HepG2 (cell line): ENCODE results near the gene RAE1.

ENCODE experiments used
- DNMT3B ChIP-seq: conservative IDR thresholded peaks from 2 replicates; pipeline ENCODE4 v1.6.1; 2016; ENCODE audit warnings: missing biosample characterization, control low read depth
- DPF2 ChIP-seq: sonication (generic); formaldehyde crosslinking; IDR thresholded peaks from 2 replicates; pipeline ENCODE4 v1.4.0; 2020; ENCODE audit warnings: mild to moderate bottlenecking, low read depth, missing genetic modification reagents, borderline replicate concordance
- RFX5 ChIP-seq: IDR thresholded peaks from 2 replicates; pipeline ENCODE4 v1.6.1; 2011; ENCODE audit warnings: low read depth, low read length, improper control_type of control experiment
- ZFP37 ChIP-seq: sonication (generic); formaldehyde crosslinking; IDR thresholded peaks from 2 replicates; pipeline ENCODE4 v1.4.0; 2020; ENCODE audit warnings: missing genetic modification reagents, borderline replicate concordance
- ZFX ChIP-seq: sonication (generic); formaldehyde crosslinking; IDR thresholded peaks from 2 replicates; pipeline ENCODE4 v1.4.0; 2020; ENCODE audit warnings: mild to moderate bottlenecking, low read depth, missing genetic modification reagents, moderate library complexity
- TF ChIP-seq, protein P1 (sequence below): sonication (generic); formaldehyde crosslinking; IDR thresholded peaks from 2 replicates; pipeline ENCODE4 v1.5.0; 2020; ENCODE audit warnings: mild to moderate bottlenecking, missing genetic modification reagents, moderate library complexity

DNA sequence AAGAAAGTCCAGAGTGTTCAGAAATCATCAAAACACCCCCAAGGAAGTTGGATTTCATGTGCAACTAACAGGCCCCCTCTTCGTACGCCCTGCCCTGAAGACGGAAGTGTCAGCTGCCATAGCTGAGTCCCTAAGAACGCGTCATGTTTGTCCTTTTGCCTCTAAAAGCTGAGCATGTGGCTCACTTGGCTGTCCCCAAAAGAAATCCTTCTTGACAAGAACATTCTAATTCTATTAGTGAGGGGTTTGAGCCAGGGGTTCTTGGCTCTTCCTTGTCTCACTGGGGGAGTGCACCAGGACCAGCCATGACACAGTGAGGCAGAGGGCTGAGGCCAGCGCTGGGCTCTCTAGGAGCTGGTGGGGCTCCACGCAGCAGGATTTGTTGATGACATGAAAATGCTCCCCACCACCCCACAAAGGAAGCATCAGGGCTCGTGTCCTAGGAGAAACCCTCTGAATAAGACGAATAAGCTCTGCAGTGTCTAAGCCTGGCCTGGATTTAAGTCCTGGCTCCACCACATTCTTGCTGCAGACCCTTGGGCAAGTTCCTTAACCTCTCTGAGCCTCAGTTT is 41.4 kb upstream of the RAE1 start:
- TF ChIP-seq DPF2 (CRISPR knock-in tag) (no peak), DNMT3B (no peak), ZFP37 (no peak), RFX5 (no peak), ZFX (CRISPR knock-in tag) (no peak)
- TF ChIP-seq, protein P1, sequence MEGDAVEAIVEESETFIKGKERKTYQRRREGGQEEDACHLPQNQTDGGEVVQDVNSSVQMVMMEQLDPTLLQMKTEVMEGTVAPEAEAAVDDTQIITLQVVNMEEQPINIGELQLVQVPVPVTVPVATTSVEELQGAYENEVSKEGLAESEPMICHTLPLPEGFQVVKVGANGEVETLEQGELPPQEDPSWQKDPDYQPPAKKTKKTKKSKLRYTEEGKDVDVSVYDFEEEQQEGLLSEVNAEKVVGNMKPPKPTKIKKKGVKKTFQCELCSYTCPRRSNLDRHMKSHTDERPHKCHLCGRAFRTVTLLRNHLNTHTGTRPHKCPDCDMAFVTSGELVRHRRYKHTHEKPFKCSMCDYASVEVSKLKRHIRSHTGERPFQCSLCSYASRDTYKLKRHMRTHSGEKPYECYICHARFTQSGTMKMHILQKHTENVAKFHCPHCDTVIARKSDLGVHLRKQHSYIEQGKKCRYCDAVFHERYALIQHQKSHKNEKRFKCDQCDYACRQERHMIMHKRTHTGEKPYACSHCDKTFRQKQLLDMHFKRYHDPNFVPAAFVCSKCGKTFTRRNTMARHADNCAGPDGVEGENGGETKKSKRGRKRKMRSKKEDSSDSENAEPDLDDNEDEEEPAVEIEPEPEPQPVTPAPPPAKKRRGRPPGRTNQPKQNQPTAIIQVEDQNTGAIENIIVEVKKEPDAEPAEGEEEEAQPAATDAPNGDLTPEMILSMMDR (CRISPR knock-in tag): no peak
